ENCODE results near the gene LRIG2.

DNA sequence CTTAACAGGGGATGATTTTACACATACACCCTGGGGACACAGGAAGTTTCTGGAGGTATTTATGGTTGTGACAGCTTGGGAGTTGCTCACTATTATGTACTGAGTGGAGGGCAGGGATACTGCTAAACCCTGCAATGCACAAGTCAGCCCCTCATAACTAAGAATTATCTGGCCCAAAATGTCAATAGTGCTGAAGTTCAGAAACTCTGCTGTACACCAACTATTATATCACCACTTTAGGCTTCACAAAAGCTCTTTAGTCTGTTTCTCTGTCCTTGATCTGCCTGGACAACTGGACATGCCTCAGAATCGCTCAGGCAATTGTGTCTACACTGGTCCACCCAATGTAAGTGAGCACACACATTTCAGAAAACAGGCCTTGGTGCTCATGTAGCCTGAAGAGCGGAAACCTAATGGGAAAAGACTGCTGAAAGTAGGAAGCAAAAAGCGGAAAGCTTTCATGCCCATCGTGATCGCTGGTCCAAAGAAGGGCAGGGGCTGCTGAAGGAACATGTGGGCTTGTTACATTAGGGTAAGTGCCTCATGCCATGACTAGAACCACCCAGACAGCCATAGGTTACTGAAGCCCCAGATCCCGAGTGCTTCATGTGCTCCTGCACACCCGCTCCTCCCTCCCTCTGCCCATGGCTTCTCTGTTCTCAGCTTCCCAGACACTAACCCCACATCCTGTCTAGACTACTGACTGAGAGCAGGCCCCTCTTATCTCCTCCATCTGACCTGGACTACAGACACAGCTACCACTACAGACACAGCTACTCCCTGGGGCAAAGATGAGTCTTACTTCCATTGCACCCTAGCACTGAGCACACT is 73.5 kb downstream of the LRIG2 start:
- TF ChIP-seq, protein P1, sequence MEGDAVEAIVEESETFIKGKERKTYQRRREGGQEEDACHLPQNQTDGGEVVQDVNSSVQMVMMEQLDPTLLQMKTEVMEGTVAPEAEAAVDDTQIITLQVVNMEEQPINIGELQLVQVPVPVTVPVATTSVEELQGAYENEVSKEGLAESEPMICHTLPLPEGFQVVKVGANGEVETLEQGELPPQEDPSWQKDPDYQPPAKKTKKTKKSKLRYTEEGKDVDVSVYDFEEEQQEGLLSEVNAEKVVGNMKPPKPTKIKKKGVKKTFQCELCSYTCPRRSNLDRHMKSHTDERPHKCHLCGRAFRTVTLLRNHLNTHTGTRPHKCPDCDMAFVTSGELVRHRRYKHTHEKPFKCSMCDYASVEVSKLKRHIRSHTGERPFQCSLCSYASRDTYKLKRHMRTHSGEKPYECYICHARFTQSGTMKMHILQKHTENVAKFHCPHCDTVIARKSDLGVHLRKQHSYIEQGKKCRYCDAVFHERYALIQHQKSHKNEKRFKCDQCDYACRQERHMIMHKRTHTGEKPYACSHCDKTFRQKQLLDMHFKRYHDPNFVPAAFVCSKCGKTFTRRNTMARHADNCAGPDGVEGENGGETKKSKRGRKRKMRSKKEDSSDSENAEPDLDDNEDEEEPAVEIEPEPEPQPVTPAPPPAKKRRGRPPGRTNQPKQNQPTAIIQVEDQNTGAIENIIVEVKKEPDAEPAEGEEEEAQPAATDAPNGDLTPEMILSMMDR (conservative IDR thresholded peaks at IDR 0.05; ENCODE audit: low read depth, low read length): no peak
- TF ChIP-seq EZH2 (IDR thresholded peaks at IDR 0.05; ENCODE audit: borderline replicate concordance, low read depth, low read length, poor library complexity, severe bottlenecking): no peak

Measured in A673 (cell line).